CD4-positive, alpha-beta memory T cell (primary cell): ENCODE data around the gene RMRP. TPM values are rescaled to one million over a fixed set of nuclear protein-coding genes. Genes with fewer than 3 reads are reported as not detected.
A peak's percentile ranks its signal among the peaks of the same experiment; 100 is the strongest.

Experiments
- CTCF ChIA-PET: fragments of 350-600 bp; sonication (Branson Sonifier 250); formaldehyde crosslinking; loops from one replicate; lab custom pipeline; 2021; ENCODE audit warnings: inconsistent platforms; ENCODE audit not compliant: partially characterized antibody; lab: Charles Lee
- POLR2A ChIA-PET: fragments of 350-600 bp; sonication (Branson Sonifier 250); formaldehyde crosslinking; loops from one replicate; lab custom pipeline; 2021; ENCODE audit not compliant: partially characterized antibody; lab: Charles Lee
- DNase-seq, 5 donors: peaks; one replicate each; pipeline versions ENCODE4 v3.0.0 to v3.0.0-alpha.2; 2020 to 2022; ENCODE audit warnings: mixed read lengths in 1 of 5
- H3K27ac ChIP-seq: one replicate; pipeline ENCODE4 v1.7.0; 2013; ENCODE audit warnings: low read depth, low read length
- H3K27me3 ChIP-seq: 2 replicates; pipeline ENCODE4 v1.7.0; 2013; ENCODE audit warnings: mild to moderate bottlenecking, low read length, moderate library complexity; ENCODE audit not compliant: insufficient read depth
- H3K36me3 ChIP-seq: 2 replicates; pipeline ENCODE4 v1.7.0; 2013; ENCODE audit warnings: mild to moderate bottlenecking, low read length, moderate library complexity; ENCODE audit not compliant: insufficient read depth
- H3K4me1 ChIP-seq: 2 replicates; pipeline ENCODE4 v1.7.0; 2013; ENCODE audit warnings: mild to moderate bottlenecking, low read length, moderate library complexity; ENCODE audit not compliant: insufficient read depth
- H3K4me3 ChIP-seq, 2 donors: one replicate each; pipeline ENCODE4 v1.7.0; 2013; ENCODE audit warnings: low read length in 2 of 2, mild to moderate bottlenecking in 1 of 2
- H3K9me3 ChIP-seq, 2 donors: one replicate each; pipeline ENCODE4 v1.7.0; 2013; ENCODE audit warnings: low read length in 2 of 2, control low read depth in 1 of 2; ENCODE audit not compliant: control insufficient read depth in 1 of 2
- H3K27ac Mint-ChIP-seq, 7 donors: one replicate each; pipeline ENCODE4 v1.8.0; 2020 to 2021; ENCODE audit warnings: mixed read lengths in 7 of 7, mild to moderate bottlenecking in 6 of 7, inconsistent platforms in 3 of 7, moderate library complexity in 3 of 7
- H3K27me3 Mint-ChIP-seq, 2 donors: one replicate each; pipeline ENCODE4 v1.8.0; 2020 to 2021; ENCODE audit warnings: mixed read lengths in 2 of 2
- H3K36me3 Mint-ChIP-seq, 2 donors: one replicate each; pipeline ENCODE4 v1.8.0; 2020 to 2021; ENCODE audit warnings: mixed read lengths in 2 of 2, inconsistent platforms in 1 of 2, mild to moderate bottlenecking in 1 of 2
- H3K4me1 Mint-ChIP-seq, 4 donors: one replicate each; pipeline ENCODE4 v1.8.0; 2020 to 2021; ENCODE audit warnings: mixed read lengths in 4 of 4, mild to moderate bottlenecking in 1 of 4
- H3K4me3 Mint-ChIP-seq, 8 donors: one replicate each; pipeline ENCODE4 v1.8.0; 2020 to 2021; ENCODE audit warnings: mixed read lengths in 8 of 8, mild to moderate bottlenecking in 7 of 8, moderate library complexity in 6 of 8, inconsistent platforms in 3 of 8
- H3K9me3 Mint-ChIP-seq, 8 donors: one replicate each; pipeline ENCODE4 v1.8.0; 2020 to 2021; ENCODE audit warnings: mixed read lengths in 8 of 8, mild to moderate bottlenecking in 5 of 8, inconsistent platforms in 3 of 8, moderate library complexity in 1 of 8
- intact Hi-C: fragments of 100-400 bp; cut with micrococcal nuclease; formaldehyde crosslinking; loops from one replicate; pipeline ENCODE4 v1.15.1; 2023
- polyA plus RNA-seq, 2 donors: library from polyadenylated mRNA; unstranded; fragments of 300-500 nt; fragmentation: Illumina TruSeq; gene quantifications; one replicate each; pipeline ENCODE4 v1.2.3, GENCODE V29; 2021
- total RNA-seq, 2 experiments: library from RNA; stranded (reverse); gene quantifications; one replicate each; pipeline ENCODE4 v1.2.3, GENCODE V29; 2021

RMRP gene
- total and polyA plus RNA-seq, 4 experiments from 2014 or later: 54.3 to 21,585 (median 18,678) TPM; not detected in 1

DNA sequence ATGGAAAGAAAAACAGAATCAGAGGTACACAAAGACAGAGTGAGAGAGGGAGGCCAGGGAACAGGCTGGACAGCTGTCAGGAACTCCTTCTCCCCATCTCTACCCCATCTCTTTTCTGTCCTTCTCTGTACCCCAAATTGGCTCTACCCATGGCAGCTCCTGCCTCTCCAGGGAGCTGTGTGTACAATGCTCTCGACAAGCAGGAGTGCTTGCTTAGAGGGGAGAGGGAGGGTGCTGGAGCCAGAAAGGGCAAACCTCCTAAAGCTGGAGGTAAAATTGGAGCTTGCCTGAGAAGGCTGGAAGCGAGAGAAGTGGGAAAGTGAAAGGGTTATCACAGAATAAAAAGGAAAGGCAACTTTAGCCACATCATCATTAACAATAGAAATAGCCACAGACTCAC, 25.5 kb upstream of the RMRP start:
- Histone ChIP-seq H3K4me3 (no peak overlapping the region), H3K4me1 (no peaks in the 10 kb centered on the region), H3K27me3 (no peaks in the 10 kb centered on the region), H3K36me3 (no peaks in the 10 kb centered on the region), H3K9me3 (no peaks in the 10 kb centered on the region), H3K27ac (no peak overlapping the region)
- H3K4me3 Mint-ChIP-seq: no peak overlapping the region
- H3K27me3 Mint-ChIP-seq: no peaks in the 10 kb centered on the region
- POLR2A ChIA-PET: interaction anchor here (0.9 to 1.7 kb wide), 4 partner anchors 11 to 66 kb away, joined by 3 to 5 read pairs (median 4); partner anchors contain the start of genes CD72, CREB3 and TLN1
- no peaks in the 10 kb centered on the region for H3K36me3 Mint-ChIP-seq
- DNase-seq: no peak
- CTCF ChIA-PET: interaction anchor here (1.2 to 2.9 kb wide), 2 partner anchors 11 to 13 kb away, joined by 6 to 24 read pairs; no protein-coding TSS in a partner anchor
- H3K4me1 Mint-ChIP-seq: peaks cover 0 to 8% (median 1%) of the 10 kb centered on the region in 4 donors
- peak overlapping the region in 2 of 7 donors; percentile 66 to 69 for H3K27ac Mint-ChIP-seq
- H3K9me3 Mint-ChIP-seq: no peaks in the 10 kb centered on the region
- intact Hi-C loops: no loop called here

GRCh38 chr9:35682520-35683315, 24.9 kb upstream of the RMRP start:
- Histone ChIP-seq H3K27ac (no peak overlapping the region), H3K4me1 (no peaks in the 10 kb centered on the region), H3K4me3 (no peak overlapping the region), H3K9me3 (no peaks in the 10 kb centered on the region), H3K36me3 (no peaks in the 10 kb centered on the region), H3K27me3 (no peaks in the 10 kb centered on the region)
- Mint-ChIP-seq H3K4me1 (peaks cover 0 to 5% (median 1%) of the 10 kb centered on the region in 4 donors), H3K9me3 (no peaks in the 10 kb centered on the region), H3K27me3 (no peaks in the 10 kb centered on the region), H3K4me3 (no peak overlapping the region), H3K36me3 (no peaks in the 10 kb centered on the region), H3K27ac (peak overlapping the region in 2 of 7 donors; percentile 8 to 69)
- ChIA-PET CTCF (interaction anchor here (1.2 to 2.9 kb wide), 2 partner anchors 12 to 13 kb away, joined by 6 to 24 read pairs; no protein-coding TSS in a partner anchor), POLR2A (interaction anchor here (0.9 to 1.7 kb wide), 3 partner anchors 12 to 49 kb away, joined by 3 to 4 read pairs (median 4); partner anchors contain the start of genes CREB3 and TLN1)
- no peak for DNase-seq
- intact Hi-C loops: no loop called here

DNA sequence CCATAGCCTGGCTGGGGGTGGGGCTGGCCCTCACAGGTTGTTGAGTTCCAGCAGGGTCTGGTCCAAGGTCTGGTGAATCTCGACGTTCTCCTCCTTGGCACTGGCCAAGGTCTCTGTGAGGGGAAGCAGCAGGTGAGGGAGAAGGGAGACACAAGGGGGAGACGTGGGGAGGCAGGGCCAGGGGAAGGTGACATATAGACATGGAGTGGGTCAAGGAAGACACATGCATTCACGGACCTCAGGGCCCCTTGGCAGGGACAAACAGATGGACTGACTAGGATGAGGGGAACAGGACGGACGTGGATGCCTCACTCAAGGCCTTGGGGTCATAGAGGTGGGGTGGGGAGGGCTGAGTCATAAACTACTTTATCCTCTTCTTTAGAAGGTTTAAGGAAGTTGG, 24.2 kb upstream of the RMRP start:
- no peaks in the 10 kb centered on the region for H3K9me3 Mint-ChIP-seq
- peak overlapping the region in 1 of 7 donors; percentile 7 for H3K27ac Mint-ChIP-seq
- H3K36me3 ChIP-seq: no peaks in the 10 kb centered on the region
- no peaks in the 10 kb centered on the region for H3K9me3 ChIP-seq
- intact Hi-C loops: no loop called here
- H3K36me3 Mint-ChIP-seq: no peaks in the 10 kb centered on the region
- DNase-seq: no peak
- H3K4me1 ChIP-seq: no peaks in the 10 kb centered on the region
- H3K27me3 ChIP-seq: no peaks in the 10 kb centered on the region
- no peak overlapping the region for H3K4me3 ChIP-seq
- ChIA-PET CTCF (interaction anchor here (2.9 kb wide), 1 partner anchor 14 kb away, joined by 24 read pairs; no protein-coding TSS in a partner anchor), POLR2A (no interaction called here)
- no peak overlapping the region for H3K27ac ChIP-seq
- H3K27me3 Mint-ChIP-seq: no peaks in the 10 kb centered on the region
- no peak overlapping the region for H3K4me3 Mint-ChIP-seq
- peaks cover 0 to 6% (median under 1%) of the 10 kb centered on the region in 4 donors for H3K4me1 Mint-ChIP-seq

GRCh38 chr9:35681341-35682002, 23.7 kb upstream of the RMRP start:
- CTCF ChIA-PET: interaction anchor here (1.1 to 2.8 kb wide), 2 partner anchors 15 to 35 kb away, joined by 3 to 20 read pairs; no protein-coding TSS in a partner anchor
- H3K27me3 Mint-ChIP-seq: peaks cover under 1 to 1% of the 10 kb centered on the region in 2 donors
- H3K36me3 ChIP-seq: no peaks in the 10 kb centered on the region
- DNase-seq: no peak
- no peaks in the 10 kb centered on the region for H3K36me3 Mint-ChIP-seq
- peaks cover under 1 to 11% (median 3%) of the 10 kb centered on the region in 4 donors for H3K4me1 Mint-ChIP-seq
- peaks cover under 1% of the 10 kb centered on the region for H3K4me1 ChIP-seq
- H3K27me3 ChIP-seq: no peaks in the 10 kb centered on the region
- H3K9me3 ChIP-seq: no peaks in the 10 kb centered on the region
- H3K27ac Mint-ChIP-seq: peak overlapping the region in 2 of 7 donors; percentile 7 to 57
- no peak overlapping the region for H3K27ac ChIP-seq
- H3K4me3 ChIP-seq: no peak overlapping the region
- H3K4me3 Mint-ChIP-seq: no peak overlapping the region
- POLR2A ChIA-PET: no interaction called here
- H3K9me3 Mint-ChIP-seq: no peaks in the 10 kb centered on the region
- intact Hi-C loops: no loop called here

DNA sequence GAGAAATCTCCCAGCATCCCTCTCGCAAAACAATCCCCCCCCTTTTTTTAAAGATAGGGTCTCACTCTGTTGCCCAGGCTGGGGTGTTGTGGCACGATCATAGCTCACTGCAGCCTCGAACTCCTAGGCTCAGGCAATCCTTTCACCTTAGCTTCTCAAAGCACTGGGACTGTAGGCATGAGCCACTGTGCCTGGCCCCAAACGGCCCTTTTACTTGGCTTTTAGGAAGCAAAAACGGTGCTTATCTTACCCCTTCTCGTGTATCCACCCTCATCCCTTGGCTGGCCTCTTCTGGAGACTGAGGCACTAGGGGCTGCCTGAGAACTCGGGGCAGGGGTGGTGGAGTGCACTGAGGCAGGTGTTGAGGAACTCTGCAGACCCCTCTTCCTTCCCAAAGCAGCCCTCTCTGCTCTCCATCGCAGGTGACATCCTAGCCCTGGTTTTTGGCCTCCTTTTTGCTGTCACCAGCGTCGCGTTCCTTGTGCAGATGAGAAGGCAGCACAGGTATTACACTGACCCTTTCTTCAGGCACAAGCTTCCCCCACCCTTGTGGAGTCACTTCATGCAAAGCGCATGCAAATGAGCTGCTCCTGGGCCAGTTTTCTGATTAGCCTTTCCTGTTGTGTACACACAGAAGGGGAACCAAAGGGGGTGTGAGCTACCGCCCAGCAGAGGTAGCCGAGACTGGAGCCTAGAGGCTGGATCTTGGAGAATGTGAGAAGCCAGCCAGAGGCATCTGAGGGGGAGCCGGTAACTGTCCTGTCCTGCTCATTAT, 22.7 kb upstream of the RMRP start:
- H3K27me3 Mint-ChIP-seq: peaks cover 1 to 3% of the 10 kb centered on the region in 2 donors
- Histone ChIP-seq H3K27me3 (no peaks in the 10 kb centered on the region), H3K4me1 (peaks cover 7% of the 10 kb centered on the region), H3K4me3 (no peak overlapping the region), H3K36me3 (no peaks in the 10 kb centered on the region), H3K9me3 (no peaks in the 10 kb centered on the region), H3K27ac (no peak overlapping the region)
- no peak for DNase-seq
- peak overlapping the region in 1 of 7 donors; percentile 36 for H3K27ac Mint-ChIP-seq
- CTCF ChIA-PET: interaction anchor here (1.1 to 2.8 kb wide), 6 partner anchors 14 to 34 kb away, joined by 3 to 20 read pairs (median 6); partner anchors contain the start of genes ARHGEF39, CCDC107 and RMRP
- intact Hi-C loops: no loop called here
- H3K4me1 Mint-ChIP-seq: peaks cover 5 to 15% (median 6%) of the 10 kb centered on the region in 4 donors
- H3K4me3 Mint-ChIP-seq: no peak overlapping the region
- H3K9me3 Mint-ChIP-seq: no peaks in the 10 kb centered on the region
- H3K36me3 Mint-ChIP-seq: no peaks in the 10 kb centered on the region
- POLR2A ChIA-PET: interaction anchor here (0.8 to 1.1 kb wide), 2 partner anchors 11 to 20 kb away, joined by 3 read pairs; no protein-coding TSS in a partner anchor

GRCh38 chr9:35679766-35680330, 22.0 kb upstream of the RMRP start:
- H3K36me3 ChIP-seq: no peaks in the 10 kb centered on the region
- ChIA-PET POLR2A (interaction anchor here (0.8 to 1.1 kb wide), 2 partner anchors 11 to 19 kb away, joined by 3 read pairs; no protein-coding TSS in a partner anchor), CTCF (interaction anchor here (1.0 to 2.8 kb wide), 6 partner anchors 9 to 21 kb away, joined by 3 to 20 read pairs (median 6); partner anchors contain the start of genes ARHGEF39, CCDC107 and RMRP)
- H3K9me3 ChIP-seq: no peaks in the 10 kb centered on the region
- DNase-seq: no peak
- Mint-ChIP-seq H3K4me1 (peaks cover 8 to 15% (median 9%) of the 10 kb centered on the region in 4 donors), H3K27ac (peak overlapping the region in 2 of 7 donors; percentile 23 to 36), H3K9me3 (no peaks in the 10 kb centered on the region), H3K4me3 (no peak overlapping the region), H3K36me3 (no peaks in the 10 kb centered on the region), H3K27me3 (peaks cover 1 to 3% of the 10 kb centered on the region in 2 donors)
- no peak overlapping the region for H3K27ac ChIP-seq
- no peaks in the 10 kb centered on the region for H3K27me3 ChIP-seq
- H3K4me1 ChIP-seq: peaks cover 12% of the 10 kb centered on the region
- no peak overlapping the region for H3K4me3 ChIP-seq
- intact Hi-C loops: no loop called here
